Right renal pelvis (tissue), 4 donors: ENCODE results near the gene IGLL5. TPM values are rescaled to one million over a fixed set of nuclear protein-coding genes. Genes with fewer than 3 reads are reported as not detected.

Source experiments
- DNase-seq, 4 donors: peaks; one replicate each; pipeline ENCODE4 v3.0.0-alpha.2; 2013; ENCODE audit warnings: low read depth in 4 of 4, low spot score in 3 of 4, missing footprints in 1 of 4
- polyA plus RNA-seq, 4 donors: library from polyadenylated mRNA; unstranded; fragments of 120-200 nt; gene quantifications; one replicate each; pipeline ENCODE4 v1.2.1, GENCODE V29; 2013; ENCODE audit not compliant: insufficient read length in 4 of 4

The IGLL5 gene
- polyA plus RNA-seq, 4 donors, result 0.16 to 0.44 TPM; not detected in 2

DNA sequence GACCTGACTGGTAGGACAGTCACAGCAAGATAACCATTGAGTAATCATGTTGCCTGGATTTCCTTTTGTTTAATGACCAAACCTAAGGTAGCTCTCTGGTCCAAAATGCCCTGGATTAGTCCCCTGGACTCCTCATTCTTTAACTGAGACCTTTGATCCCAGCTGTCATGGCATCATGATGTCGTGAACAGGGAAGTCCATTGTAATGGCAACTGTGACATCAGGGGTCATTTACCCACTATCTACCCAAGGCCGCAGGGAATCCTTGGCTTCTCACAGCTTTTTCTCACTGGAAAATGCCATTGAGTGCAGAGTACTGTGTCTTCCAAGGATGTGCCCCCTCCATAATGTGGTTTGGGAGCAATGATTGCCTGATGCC, 29.1 kb upstream of the IGLL5 start:
- DNase-seq, result no peak

DNA sequence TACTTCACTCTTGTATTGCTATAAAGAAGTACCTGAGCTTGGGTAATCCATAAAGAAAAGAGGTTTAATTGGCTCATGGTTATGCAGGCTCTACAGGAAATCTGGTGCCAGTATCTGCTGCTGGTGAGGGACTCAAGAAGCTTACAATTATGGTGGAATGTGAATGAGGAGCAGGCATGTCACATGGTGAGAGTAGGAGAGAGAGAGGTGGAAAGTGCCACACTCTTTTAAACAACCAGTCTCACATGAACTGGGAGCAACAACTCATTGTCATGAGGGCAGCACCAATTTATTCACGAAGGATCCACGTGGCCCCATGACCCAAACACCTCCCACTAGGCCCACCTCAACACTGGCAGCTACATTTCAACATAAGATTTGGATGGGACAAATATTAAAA, 24.6 kb upstream of the IGLL5 start:
- no peak for DNase-seq

DNA sequence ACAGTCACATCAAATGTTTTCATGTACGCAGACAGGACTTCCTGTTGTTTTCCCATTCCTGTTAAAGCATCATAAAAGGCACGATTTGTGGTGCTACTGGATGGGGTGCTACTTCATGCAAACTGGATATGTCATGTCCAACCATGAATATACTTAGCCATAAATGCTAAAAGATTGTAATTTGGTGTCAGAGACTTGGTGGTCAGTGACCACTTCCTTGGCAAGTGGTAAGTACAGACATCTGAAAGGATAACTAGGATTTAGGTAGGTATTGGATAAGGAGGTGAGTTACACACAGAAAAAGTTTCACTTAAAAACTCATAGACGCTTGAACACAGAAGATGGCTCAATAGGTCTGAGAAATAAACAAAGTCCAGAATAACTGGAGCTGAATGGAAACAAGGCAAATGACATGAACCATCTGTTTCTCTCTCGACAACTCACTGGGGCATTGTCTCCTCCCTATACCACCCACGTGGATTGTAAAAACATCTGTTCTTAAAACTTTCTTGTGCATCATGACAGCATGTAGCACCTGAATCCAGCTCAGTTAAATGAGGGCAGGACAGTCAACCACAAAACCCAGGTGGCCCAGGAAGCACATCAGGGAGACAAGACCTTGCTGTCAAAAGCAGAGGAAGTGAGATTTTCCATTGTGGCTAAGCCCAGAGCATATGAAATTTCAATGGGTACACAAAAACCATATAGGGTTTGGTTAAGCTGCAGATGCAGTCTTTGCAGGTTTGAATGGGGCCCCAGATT, 22.1 kb upstream of the IGLL5 start:
- DNase-seq, result peak in 2 of 4 donors; percentile 26 to 39

DNA sequence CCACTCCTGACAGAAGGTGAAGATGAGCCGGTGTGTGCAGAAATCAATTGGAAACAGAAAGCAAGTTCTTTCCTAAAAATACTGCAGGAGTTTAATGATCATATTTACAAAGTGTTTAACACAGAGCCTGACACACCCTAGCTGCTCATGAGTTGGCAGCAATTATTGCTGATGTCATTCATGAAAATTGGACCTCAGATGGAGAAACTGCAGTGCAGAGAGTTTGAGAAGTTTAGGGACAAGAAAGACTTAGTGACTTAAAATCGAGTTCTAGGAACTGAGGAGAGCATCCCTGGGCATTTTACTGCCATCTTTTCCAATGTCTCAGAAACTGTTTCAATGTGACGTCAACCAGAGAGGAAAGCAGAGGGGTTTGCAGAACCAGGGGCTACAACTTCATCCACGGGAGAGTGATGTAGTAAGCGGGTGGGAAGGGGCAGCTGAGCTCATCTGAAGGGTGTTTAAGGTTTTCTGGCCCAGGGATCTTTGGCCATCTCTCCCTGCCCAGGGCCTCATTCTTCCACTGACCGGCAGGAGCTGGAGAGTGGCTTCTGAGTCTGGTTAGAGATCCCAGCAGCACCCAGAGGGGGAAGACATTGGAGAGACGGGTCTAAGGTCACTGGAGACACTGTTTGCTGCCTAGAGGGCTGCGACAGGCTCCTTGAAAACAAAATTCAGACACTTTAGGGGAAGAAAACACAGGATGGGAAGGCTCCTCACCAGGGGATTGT, 21.1 kb upstream of the IGLL5 start:
- DNase-seq, result no peak

DNA sequence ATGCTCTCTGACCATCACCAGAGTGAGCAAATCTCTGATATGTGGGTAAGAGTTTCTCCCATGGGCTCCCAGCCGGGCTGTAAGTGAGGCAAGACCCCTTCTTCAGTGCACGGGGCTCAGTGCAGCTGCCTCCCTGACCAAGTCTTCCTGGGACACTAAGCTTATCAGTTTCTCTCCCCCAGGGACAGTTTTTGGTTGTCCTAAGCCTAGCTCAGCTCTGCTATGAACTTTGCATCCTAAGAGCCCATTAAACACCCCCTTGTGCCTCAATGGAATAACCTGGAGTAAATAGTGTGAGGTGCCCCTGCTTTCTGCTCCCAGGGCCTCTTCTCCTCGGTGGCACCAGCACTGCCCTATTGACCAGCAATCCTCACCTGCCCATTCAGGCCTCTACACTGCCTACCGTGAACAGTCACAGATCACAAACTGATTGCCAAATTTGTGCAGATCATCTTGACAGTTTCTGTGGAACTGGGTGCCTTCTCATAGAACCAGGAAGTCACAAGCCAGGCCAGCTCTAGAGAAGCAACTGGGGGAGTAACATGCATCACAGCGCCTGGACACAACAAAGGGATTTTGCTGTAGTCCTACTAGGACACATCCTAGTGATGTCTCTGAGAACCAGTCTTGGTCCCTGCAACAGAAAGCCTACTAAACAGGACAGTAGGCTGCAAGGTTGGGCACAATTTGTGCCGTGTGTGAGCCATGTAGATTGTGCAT, 19.5 kb upstream of the IGLL5 start:
- DNase-seq, result no peak

DNA sequence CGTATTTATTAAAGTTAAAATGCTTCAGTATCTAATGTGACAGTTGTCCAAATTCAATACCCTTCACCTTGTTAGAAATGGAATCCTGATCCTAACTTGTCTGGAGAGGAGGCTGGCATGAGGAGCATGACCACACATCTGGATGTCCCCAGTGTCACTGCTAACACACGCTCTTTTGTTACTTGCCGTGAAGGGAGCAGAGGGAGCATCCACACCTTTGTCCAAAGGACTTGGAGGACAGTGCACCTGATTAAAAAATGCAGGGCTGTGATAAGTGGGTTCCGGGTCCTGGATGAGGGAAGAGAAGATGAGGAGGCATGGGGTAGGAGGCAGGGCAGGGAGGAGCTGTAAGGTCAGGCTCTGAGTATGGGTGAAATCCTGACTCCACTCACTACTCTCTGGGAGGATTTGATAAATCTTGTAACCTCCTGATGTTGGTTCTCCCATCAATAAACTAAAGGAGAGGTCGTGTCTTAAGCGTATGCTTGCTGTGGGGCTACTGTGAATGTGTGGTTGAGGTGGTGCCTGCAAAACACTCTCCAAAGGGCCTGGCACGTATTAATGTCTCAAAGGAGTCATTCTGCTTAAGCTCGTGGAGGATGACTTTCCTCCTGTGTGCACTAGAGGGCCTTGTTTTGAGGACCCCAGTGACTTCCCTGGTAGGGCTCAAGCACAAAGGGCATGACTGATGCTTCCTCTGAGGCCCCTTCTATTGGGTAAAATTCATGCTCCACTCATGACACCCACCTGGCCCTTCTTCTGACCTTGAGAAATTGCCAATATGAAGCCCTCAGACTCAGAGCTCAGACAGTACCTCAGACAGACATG, 16.8 kb upstream of the IGLL5 start:
- no peak for DNase-seq

DNA sequence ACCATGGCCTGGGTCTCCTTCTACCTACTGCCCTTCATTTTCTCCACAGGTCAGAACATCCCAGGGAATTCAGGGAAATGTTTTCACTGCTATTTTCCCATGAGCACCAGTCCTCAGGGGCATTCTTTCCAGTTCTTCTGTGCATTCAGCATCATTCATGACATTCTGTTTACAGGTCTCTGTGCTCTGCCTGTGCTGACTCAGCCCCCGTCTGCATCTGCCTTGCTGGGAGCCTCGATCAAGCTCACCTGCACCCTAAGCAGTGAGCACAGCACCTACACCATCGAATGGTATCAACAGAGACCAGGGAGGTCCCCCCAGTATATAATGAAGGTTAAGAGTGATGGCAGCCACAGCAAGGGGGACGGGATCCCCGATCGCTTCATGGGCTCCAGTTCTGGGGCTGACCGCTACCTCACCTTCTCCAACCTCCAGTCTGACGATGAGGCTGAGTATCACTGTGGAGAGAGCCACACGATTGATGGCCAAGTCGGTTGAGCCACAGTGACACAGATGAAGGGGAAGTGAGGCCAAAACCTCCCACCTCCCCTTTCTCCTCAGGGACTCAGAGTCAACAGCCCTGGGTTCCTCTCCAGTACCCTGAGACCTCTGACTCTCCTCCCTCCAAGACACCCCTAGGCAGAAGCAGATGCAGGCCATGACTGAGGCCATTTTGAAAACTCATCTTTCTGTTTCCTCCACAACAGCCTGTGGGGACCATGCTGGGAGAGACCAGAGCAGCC, 15.9 kb upstream of the IGLL5 start:
- DNase-seq, result no peak

DNA sequence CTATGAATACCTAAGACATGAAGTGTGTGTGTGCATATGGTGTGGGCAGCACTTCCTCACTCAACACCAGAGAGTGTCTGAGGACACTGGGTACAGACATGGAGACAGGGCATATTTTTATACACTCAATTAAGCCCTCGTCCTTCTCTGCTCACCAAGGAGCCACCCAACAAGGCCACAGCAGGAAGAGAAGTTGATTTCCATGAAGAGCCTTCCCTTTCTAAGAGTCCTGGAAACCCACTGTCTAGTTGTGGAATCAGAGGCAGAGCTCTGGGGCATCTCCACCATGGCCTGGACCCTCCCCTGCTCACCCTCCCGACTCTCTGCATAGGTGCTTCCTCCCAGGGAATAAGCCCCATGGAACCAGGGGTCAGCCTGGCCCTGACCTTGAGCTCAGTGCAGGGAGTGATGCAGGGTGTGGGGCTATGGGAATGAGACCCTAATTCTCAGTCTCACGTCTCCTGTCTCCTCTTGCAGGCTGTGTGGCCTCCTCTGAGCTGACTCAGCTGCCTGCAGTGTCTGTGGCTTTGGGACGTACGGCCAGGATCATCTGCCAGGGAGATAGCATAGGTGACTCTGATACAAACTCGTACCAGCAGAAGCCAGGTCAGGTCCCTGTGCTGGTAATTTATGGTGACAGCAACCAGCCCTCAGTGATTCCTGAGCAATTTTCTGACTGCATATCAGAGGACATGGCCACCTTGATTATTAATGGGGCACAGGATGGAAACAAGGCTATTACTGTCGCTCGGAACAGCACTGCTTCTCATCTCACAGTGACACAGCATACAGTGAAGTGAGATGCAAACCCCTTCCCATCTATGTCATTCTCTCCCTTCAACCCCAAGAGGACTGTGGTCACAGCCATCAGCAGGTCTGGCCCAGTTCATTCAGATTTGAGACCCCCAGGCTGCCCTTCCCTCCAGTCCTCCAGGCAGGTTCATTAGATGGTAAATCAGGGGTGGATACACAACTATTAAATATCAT, 14.6 kb upstream of the IGLL5 start:
- no peak for DNase-seq

DNA sequence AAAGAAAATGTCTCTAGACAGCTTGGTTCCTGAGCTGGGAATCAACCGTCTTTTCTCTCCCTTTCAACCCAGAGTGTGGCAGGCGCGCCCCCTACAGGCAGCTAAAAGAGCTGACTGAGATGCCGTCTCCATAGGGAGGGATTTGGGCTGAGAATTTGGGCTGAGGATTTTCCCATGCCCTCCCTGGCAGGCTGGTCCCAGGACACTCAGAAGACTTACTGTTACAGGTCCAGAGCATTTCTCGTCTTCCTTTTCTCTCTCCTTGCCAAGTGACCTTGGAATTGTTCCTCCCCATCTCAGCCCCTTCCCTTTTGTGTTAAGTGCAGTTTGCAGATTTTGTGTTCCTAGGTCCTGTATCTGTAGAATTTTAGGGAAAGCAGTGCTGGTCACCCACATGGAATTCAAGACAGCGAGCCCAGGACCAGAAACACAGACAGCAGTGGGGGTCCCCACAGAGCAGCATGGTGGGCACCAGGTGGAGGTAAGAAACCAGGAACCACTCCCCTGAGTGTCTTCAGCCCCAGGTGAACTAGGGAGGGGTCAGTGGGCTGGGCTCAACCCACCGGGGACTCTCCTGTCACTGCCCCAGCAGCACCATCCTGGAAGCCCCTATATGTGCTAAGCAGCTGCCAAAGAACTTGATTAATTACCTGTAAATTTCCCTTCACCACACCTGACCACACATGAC, 9.9 kb upstream of the IGLL5 start:
- peak in 2 of 4 donors; percentile 21 to 39 for DNase-seq

DNA sequence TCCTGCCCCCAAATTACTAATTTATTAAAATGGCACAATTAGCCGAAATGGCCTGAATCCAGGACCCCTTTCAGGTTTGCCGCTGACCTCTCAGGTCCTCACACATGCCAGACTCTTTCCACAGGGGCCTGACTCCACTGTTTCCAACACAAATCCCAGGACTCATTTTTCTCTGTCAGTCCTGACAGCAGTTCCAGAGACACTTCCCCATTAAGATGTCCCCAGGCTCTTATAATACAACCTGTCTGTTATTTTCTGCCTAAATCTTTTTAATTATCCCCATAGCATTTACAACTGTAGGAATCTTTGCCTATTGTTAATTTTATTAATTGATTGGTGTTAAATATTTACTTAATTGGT, 9.4 kb upstream of the IGLL5 start:
- DNase-seq, result no peak

DNA sequence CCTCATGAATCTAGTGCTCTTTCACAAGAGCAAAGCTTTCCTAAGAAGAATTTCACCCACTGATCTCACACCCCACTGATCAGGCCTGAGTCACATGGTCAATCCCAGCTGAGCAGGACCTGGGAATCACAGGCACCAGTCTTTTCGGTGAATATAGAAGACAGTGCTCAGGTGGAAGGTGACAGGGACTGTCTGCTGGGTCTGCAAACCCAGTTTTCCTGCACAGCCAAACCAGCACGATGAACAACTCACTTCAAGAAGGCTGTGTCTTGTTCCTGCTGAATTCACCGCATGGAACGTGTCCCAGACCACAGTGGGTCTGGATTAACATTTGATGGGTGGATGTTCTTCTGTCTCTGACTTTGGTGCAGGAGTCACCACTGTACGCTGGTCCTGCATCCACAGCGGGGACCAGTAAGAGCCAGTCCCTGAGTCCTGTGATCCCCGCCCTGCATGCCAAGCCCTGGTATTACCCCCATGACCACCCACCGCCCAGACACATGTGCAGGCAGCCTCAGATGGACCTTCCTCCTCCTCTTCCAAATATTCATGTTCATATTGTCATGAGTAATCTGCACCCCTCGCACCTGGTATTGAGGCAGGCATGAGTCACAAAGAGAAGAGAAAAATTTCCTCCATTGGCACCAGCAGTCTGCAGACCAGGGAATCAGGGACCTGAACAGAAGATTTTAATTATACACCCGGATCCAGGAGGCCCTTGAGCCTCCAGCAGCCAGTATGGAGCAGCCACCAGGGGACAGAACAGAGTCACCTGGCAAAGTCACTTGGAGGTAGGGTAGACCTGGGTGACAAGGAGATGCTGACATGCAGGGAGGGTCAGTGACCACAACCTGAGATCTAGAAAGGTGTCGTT, 8.6 kb upstream of the IGLL5 start:
- DNase-seq, result no peak

DNA sequence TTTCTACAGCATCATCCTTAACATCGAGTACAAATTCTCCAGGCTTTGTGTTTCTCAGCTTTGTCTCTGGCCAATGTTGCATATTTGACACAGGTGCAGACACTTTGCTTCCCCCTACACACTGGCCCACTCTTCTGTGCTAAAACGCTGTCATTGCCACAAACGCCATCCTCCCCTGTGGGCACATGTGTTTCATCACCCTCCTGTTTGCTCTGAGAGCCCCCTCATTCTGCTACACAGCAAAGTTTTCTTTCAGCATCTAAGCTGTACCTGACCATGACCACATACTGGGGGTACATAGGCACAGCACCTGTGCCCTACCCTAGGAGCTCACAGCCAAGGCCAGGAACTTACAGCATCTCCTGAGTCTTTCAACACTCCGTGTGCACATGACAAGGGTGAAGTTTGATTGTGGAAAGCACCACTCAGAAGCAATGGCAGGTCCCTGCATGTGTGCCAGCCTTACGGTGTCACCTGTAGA, 7.9 kb upstream of the IGLL5 start:
- DNase-seq, result no peak

DNA sequence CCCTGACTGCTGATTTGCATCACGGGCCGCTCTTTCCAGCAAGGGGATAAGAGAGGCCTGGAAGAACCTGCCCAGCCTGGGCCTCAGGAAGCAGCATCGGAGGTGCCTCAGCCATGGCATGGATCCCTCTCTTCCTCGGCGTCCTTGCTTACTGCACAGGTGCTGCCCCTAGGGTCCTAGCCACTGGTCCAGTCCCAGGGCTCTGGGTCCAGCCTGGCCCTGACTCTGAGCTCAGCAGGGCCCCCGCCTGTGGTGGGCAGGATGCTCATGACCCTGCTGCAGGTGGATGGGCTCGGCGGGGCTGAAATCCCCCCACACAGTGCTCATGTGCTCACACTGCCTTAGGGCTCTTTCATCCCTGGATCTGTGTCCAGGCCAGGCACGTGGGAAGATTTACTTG, 7.0 kb upstream of the IGLL5 start:
- DNase-seq, result no peak

DNA sequence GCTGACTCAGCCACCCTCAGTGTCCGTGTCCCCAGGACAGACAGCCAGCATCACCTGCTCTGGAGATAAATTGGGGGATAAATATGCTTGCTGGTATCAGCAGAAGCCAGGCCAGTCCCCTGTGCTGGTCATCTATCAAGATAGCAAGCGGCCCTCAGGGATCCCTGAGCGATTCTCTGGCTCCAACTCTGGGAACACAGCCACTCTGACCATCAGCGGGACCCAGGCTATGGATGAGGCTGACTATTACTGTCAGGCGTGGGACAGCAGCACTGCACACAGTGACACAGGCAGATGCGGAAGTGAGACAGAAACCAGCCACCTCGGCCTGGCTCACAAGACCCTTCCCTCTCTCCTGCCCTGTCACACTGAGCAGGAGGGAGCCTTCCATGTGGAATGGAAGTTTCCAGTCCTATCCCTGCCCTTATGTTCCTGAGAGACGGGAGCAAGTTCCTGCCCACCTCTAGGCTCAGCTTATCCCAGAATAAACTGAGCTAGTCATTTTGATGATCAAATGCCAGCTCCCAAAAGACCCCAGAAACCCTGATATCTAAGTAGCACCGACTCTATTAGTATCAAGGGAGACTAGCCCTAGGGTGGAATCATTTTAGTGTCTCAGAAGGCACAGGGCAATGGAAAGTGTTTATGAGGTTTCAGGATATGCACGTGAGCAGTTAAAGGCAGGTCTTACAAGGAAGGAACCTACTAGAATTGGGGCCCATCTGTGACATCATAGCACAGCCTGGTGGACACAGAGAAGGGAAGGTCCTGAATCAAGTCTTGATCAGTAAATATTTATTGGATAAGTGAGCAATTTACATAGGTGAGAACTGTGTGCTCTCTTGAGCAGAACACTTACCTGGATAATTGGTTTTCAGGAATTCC, 6.3 kb upstream of the IGLL5 start:
- DNase-seq, result no peak

DNA sequence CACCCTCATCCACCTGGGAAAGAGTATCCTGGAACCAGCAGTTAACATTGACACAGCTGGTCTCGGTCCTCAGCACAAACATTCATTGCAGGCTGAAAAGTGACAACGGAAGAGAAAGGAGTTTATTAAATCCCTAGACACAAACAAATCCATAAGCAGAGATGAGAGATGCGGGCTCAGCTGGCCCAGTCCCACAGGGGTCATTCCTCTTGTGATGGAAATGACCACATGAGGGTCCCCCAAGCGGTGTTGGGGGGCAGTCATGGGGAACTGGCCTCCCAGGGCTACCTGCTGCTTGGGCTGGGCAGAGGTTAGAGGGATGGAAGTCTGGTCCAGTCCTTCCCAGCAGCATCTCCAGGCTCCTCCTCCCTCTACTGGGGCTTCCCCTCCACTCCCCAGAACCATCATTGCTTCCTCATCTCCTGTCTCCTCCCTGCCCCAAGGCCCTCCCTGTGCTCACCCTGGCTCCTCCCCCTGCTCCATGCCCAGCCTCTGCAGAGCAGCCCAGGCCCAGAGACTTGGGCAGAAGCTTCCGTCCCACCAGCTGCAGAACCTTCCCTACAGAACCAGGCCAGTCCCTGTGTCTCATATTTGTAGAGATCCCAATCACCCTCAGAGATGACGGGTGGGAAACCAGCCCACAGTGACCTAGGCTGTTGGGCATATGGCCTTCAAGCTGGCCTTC, 5.4 kb upstream of the IGLL5 start:
- no peak for DNase-seq
